ENCODE data around the gene B9D1.

The B9D1 gene

DNA sequence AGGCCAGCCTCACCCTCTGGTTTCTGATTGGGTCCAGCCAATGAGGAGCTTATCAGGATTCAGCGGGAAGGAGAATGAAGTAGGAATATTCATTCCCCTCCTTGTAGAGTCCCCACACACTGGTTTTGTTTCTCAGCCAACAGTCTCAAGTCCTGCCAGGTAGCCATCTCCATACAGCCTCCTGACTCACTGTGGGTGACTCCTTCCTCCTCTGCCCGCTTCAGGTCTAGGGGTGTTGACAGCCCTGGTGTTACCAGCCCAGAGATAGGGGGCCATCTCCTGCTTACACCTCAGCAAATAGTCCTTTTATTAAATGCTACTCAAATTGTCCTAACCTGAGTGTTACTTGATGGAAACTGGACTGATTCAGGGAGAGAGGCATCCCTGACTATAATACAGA lies 28.4 kb upstream of the B9D1 start:
- Histone ChIP-seq H3K9ac (ENCODE audit: low read length) (no peak overlapping the region), H3K4me2 (ENCODE audit: low read depth, low read length) (no peak overlapping the region), H3K36me3 (replicated peaks; ENCODE audit: insufficient read depth, low read length) (no peaks in the 10 kb centered on the region), H4K20me1 (ENCODE audit: insufficient read depth, low read length) (no peaks in the 10 kb centered on the region), H2AFZ (ENCODE audit: low read length) (no peak overlapping the region), H3K27ac (ENCODE audit: low read length) (no peak overlapping the region), H3K79me2 (ENCODE audit: low read length) (no peaks in the 10 kb centered on the region), H3K4me3 (ENCODE audit: low read length) (no peak overlapping the region), H3K27me3 (replicated peaks; ENCODE audit: insufficient read depth, low read length) (no peaks in the 10 kb centered on the region), H3K4me1 (ENCODE audit: low read length) (no peaks in the 10 kb centered on the region), H3K9me2 (replicated peaks; ENCODE audit: insufficient read depth, low read length) (no peaks in the 10 kb centered on the region), H3K9me3 (replicated peaks; ENCODE audit: insufficient read depth, low read length) (no peaks in the 10 kb centered on the region), H3F3A (ENCODE audit: insufficient read depth, low read length) (no peaks in the 10 kb centered on the region)
- TF ChIP-seq, protein P1, sequence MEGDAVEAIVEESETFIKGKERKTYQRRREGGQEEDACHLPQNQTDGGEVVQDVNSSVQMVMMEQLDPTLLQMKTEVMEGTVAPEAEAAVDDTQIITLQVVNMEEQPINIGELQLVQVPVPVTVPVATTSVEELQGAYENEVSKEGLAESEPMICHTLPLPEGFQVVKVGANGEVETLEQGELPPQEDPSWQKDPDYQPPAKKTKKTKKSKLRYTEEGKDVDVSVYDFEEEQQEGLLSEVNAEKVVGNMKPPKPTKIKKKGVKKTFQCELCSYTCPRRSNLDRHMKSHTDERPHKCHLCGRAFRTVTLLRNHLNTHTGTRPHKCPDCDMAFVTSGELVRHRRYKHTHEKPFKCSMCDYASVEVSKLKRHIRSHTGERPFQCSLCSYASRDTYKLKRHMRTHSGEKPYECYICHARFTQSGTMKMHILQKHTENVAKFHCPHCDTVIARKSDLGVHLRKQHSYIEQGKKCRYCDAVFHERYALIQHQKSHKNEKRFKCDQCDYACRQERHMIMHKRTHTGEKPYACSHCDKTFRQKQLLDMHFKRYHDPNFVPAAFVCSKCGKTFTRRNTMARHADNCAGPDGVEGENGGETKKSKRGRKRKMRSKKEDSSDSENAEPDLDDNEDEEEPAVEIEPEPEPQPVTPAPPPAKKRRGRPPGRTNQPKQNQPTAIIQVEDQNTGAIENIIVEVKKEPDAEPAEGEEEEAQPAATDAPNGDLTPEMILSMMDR (IDR thresholded peaks at IDR 0.05; ENCODE audit: low read length), result no peak
- no peak for TF ChIP-seq EZH2 (optimal IDR thresholded peaks at IDR 0.05; ENCODE audit: low read depth, low read length)
- no peak for TF ChIP-seq EZH2phosphoT487 (IDR thresholded peaks at IDR 0.05; ENCODE audit: low read length)
- DNase-seq, result no peak

- Histone ChIP-seq H2AFZ (ENCODE audit: low read length) (no peak overlapping the region), H3K9me2 (replicated peaks; ENCODE audit: insufficient read depth, low read length) (no peaks in the 10 kb centered on the region), H3K27me3 (replicated peaks; ENCODE audit: insufficient read depth, low read length) (no peaks in the 10 kb centered on the region), H4K20me1 (ENCODE audit: insufficient read depth, low read length) (no peaks in the 10 kb centered on the region), H3K4me2 (ENCODE audit: low read depth, low read length) (no peak overlapping the region), H3F3A (ENCODE audit: insufficient read depth, low read length) (no peaks in the 10 kb centered on the region), H3K4me3 (ENCODE audit: low read length) (no peak overlapping the region), H3K9me3 (replicated peaks; ENCODE audit: insufficient read depth, low read length) (no peaks in the 10 kb centered on the region), H3K4me1 (ENCODE audit: low read length) (no peaks in the 10 kb centered on the region), H3K9ac (ENCODE audit: low read length) (no peak overlapping the region), H3K36me3 (replicated peaks; ENCODE audit: insufficient read depth, low read length) (no peaks in the 10 kb centered on the region), H3K79me2 (ENCODE audit: low read length) (no peaks in the 10 kb centered on the region), H3K27ac (ENCODE audit: low read length) (no peak overlapping the region)
- DNase-seq, result no peak
- TF ChIP-seq EZH2phosphoT487 (IDR thresholded peaks at IDR 0.05; ENCODE audit: low read length) (no peak), EZH2 (optimal IDR thresholded peaks at IDR 0.05; ENCODE audit: low read depth, low read length) (no peak)
- TF ChIP-seq, protein P1 (IDR thresholded peaks at IDR 0.05; ENCODE audit: low read length), result no peak
These were observed 26.6 kb upstream of the B9D1 start for GRCh38 chr17:19388791-19389785.

- TF ChIP-seq, protein P1 (IDR thresholded peaks at IDR 0.05; ENCODE audit: low read length), result no peak
- no peak for TF ChIP-seq EZH2 (optimal IDR thresholded peaks at IDR 0.05; ENCODE audit: low read depth, low read length)
- no peak for TF ChIP-seq EZH2phosphoT487 (IDR thresholded peaks at IDR 0.05; ENCODE audit: low read length)
- Histone ChIP-seq H3K9ac (ENCODE audit: low read length) (no peak overlapping the region), H2AFZ (ENCODE audit: low read length) (no peak overlapping the region), H3K36me3 (replicated peaks; ENCODE audit: insufficient read depth, low read length) (no peaks in the 10 kb centered on the region), H3K79me2 (ENCODE audit: low read length) (no peaks in the 10 kb centered on the region), H3K4me3 (ENCODE audit: low read length) (no peak overlapping the region), H3F3A (ENCODE audit: insufficient read depth, low read length) (no peaks in the 10 kb centered on the region), H3K4me1 (ENCODE audit: low read length) (no peaks in the 10 kb centered on the region), H3K9me2 (replicated peaks; ENCODE audit: insufficient read depth, low read length) (no peaks in the 10 kb centered on the region), H4K20me1 (ENCODE audit: insufficient read depth, low read length) (no peaks in the 10 kb centered on the region), H3K27me3 (replicated peaks; ENCODE audit: insufficient read depth, low read length) (no peaks in the 10 kb centered on the region), H3K27ac (ENCODE audit: low read length) (no peak overlapping the region), H3K4me2 (ENCODE audit: low read depth, low read length) (no peak overlapping the region), H3K9me3 (replicated peaks; ENCODE audit: insufficient read depth, low read length) (no peaks in the 10 kb centered on the region)
- DNase-seq, result no peak
These were observed 25.5 kb upstream of the B9D1 start for GRCh38 chr17:19387921-19388521.

Measured in MM.1S (cell line).